Adrenal gland (tissue), 12 donors: ENCODE measurements around the gene GSTT2B. TPM values are rescaled to one million over a fixed set of nuclear protein-coding genes. Genes with fewer than 3 reads are reported as not detected.
A peak's percentile ranks its signal among the peaks of the same experiment; 100 is the strongest.
"Not testable (repeated sequence)": the region's sequence is repeated elsewhere in the genome, so short reads cannot be mapped to it uniquely, and the experiment has no call there.

Experiments used
- DNase-seq, 7 donors: peaks; one replicate each; pipeline ENCODE4 v3.0.0-alpha.2; 2019 to 2020
- H3K27ac ChIP-seq, 5 donors: fragments of 200-600 bp; sonication (generic) in 4 of 5; 1 replicate in 3 of 5; 2 replicates in 2 of 5; pipeline versions ENCODE4 v1.5.1 to v1.8.0; 2016 to 2020; ENCODE audit warnings: mild to moderate bottlenecking in 1 of 5
- H3K27me3 ChIP-seq: fragments of 200-600 bp; 2 replicates; pipeline ENCODE4 v1.8.0; 2021
- H3K36me3 ChIP-seq, 2 donors: fragments of 200-600 bp; replicated peaks in 1 of 2; 1 replicate in 1 of 2; 2 replicates in 1 of 2; pipeline versions ENCODE4 v1.5.1 to v1.8.0; 2018 to 2022
- H3K4me1 ChIP-seq, 2 donors: fragments of 200-600 bp; replicated peaks in 1 of 2; 1 replicate in 1 of 2; 2 replicates in 1 of 2; pipeline versions ENCODE4 v1.5.1 to v1.8.0; 2018 to 2021
- H3K4me3 ChIP-seq, 4 donors: fragments of 200-600 bp; sonication (generic) in 3 of 4; one replicate each; pipeline ENCODE4 v1.5.1; 2016 to 2018
- H3K9me3 ChIP-seq, 3 donors: fragments of 200-600 bp; sonication (generic) in 1 of 3; replicated peaks in 1 of 3; 1 replicate in 2 of 3; 2 replicates in 1 of 3; pipeline versions ENCODE4 v1.5.1 to v1.8.0; 2016 to 2021
- POLR2A ChIP-seq, 2 donors: fragments of 450-650 bp; IDR thresholded peaks; one replicate each; pipeline ENCODE4 v1.6.1; 2017; ENCODE audit warnings: antibody characterized with exemption in 2 of 2, mild to moderate bottlenecking in 2 of 2, moderate library complexity in 1 of 2
- WGBS, 4 donors: extraction: QIAGEN DNeasy Blood & Tissue Kit in 2 of 4; methylation state at CpG; one replicate each; pipeline versions ENCODE4 v1.1.5 to v1.1.7; 2013 to 2017; 5-methylcytosine and 5-hydroxymethylcytosine counted together
- intact Hi-C, 2 donors: fragments of 100-400 bp; cut with DNase I; formaldehyde crosslinking; loops; one replicate each; pipeline versions ENCODE4 v1.14.1 to v1.15.0; 2022 to 2023
- polyA plus RNA-seq, 3 donors: library from polyadenylated mRNA; stranded (reverse); fragments of 200-250 nt in 2 of 3; fragments of 350-450 nt in 1 of 3; fragmentation: Illumina TruSeq in 1 of 3; extraction: RNeasy Lipid Tissue Mini Kit (QIAGEN cat#74804) in 1 of 3; gene quantifications; one replicate each; pipeline ENCODE4 v1.2.3, GENCODE V29; 2013 to 2014
- total RNA-seq, 9 donors: library from RNA; depleted of rRNA in 4 of 9; stranded (reverse); fragments of >200 nt in 4 of 9; fragments of 120-200 nt in 1 of 9; fragmentation: NEBNext Ultra II Directional in 1 of 9; extraction: Animal tissue kit (Norgen Biotek cat#: 25700) in 1 of 9; gene quantifications; one replicate each; pipeline versions ENCODE4 v1.1.0 to v1.2.4, GENCODE V29; 2013 to 2023
- TF ChIP-seq, protein P1 (sequence below), 6 experiments: fragments of 450-650 bp in 4 of 6; fragments of 200-600 bp in 2 of 6; sonication (generic) in 1 of 6; IDR thresholded peaks; 1 replicate in 5 of 6; 2 replicates in 1 of 6; pipeline versions ENCODE4 v1.5.1 to v1.8.0; 2016 to 2021; ENCODE audit warnings: antibody characterized with exemption in 6 of 6, mild to moderate bottlenecking in 2 of 6, moderate library complexity in 1 of 6
- donor health status: healthy with polysubstance abuse.
- donor health status: Bipolar disorder and iron deficiency.
- donor health status: DM: yes; HTN: yes; CAD: no.
- donor health status: DM: no; HTN: no; CAD: no.
- donor health status: DM: no; HTN: no; CAD: no.
- donor health status: DM: yes; HTN: yes; CAD: no.

GSTT2B gene
- total and polyA plus RNA-seq, 12 donors = 3.6 to 169 (median 49.0) TPM

- no peaks in the 10 kb centered on the region for H3K9me3 ChIP-seq
- no peaks in the 10 kb centered on the region for H3K27me3 ChIP-seq
- no peaks in the 10 kb centered on the region for H3K36me3 ChIP-seq
- no peak overlapping the region for H3K4me3 ChIP-seq
- no peak overlapping the region for H3K27ac ChIP-seq
- WGBS, 4 donors = 56 to 59% (median 58%) methylated on average over 10 of the region's 10 CpGs
- DNase-seq = peak in 1 of 7 donors; percentile 32
- no peak for TF ChIP-seq POLR2A (IDR thresholded peaks at IDR 0.05)
- TF ChIP-seq, protein P1, sequence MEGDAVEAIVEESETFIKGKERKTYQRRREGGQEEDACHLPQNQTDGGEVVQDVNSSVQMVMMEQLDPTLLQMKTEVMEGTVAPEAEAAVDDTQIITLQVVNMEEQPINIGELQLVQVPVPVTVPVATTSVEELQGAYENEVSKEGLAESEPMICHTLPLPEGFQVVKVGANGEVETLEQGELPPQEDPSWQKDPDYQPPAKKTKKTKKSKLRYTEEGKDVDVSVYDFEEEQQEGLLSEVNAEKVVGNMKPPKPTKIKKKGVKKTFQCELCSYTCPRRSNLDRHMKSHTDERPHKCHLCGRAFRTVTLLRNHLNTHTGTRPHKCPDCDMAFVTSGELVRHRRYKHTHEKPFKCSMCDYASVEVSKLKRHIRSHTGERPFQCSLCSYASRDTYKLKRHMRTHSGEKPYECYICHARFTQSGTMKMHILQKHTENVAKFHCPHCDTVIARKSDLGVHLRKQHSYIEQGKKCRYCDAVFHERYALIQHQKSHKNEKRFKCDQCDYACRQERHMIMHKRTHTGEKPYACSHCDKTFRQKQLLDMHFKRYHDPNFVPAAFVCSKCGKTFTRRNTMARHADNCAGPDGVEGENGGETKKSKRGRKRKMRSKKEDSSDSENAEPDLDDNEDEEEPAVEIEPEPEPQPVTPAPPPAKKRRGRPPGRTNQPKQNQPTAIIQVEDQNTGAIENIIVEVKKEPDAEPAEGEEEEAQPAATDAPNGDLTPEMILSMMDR (IDR thresholded peaks at IDR 0.05) = no peak
- intact Hi-C loops = no loop called here
- no peaks in the 10 kb centered on the region for H3K4me1 ChIP-seq
Measured at GRCh38 chr22:24002272-24002671, 41.3 kb upstream of the GSTT2B start.

- no peak overlapping the region for H3K27ac ChIP-seq
- H3K36me3 ChIP-seq = no peaks in the 10 kb centered on the region
- 78 to 89% (median 84%) methylated on average over 7 to 9 of the region's 9 CpGs for WGBS, 4 donors
- no peak overlapping the region for H3K4me3 ChIP-seq
- intact Hi-C loops = no loop called here
- TF ChIP-seq, protein P1 (IDR thresholded peaks at IDR 0.05) = no peak
- no peak for TF ChIP-seq POLR2A (IDR thresholded peaks at IDR 0.05)
- H3K27me3 ChIP-seq = no peaks in the 10 kb centered on the region
- DNase-seq = no peak
- no peaks in the 10 kb centered on the region for H3K4me1 ChIP-seq
- no peaks in the 10 kb centered on the region for H3K9me3 ChIP-seq
Measured at GRCh38 chr22:24001314-24001713, 40.3 kb upstream of the GSTT2B start.

DNA sequence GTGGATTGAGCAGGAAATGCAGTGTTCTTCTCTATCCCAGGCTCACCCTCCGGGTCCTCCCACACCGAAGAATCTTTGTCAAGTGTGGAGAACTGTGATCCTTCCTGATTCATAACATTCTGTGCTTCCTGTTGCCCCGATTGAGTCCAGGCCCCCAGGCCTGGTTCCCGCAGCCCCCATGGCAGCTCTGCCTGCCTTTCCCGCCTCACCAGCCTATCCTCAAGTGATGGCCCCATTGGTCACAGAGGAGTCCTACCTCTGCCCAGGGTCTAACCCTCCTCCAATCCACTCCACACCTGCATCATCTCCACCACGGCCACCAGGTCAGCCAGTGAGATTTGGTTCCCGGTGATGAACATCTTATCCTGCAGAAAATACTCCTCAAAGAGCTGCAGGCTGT, 38.8 kb upstream of the GSTT2B start:
- intact Hi-C loops, H3K27me3 ChIP-seq, H3K9me3 ChIP-seq, H3K4me3 ChIP-seq, H3K36me3 ChIP-seq, H3K27ac ChIP-seq, H3K4me1 ChIP-seq, DNase-seq: not testable (repeated sequence)
- WGBS, 4 donors = 72 to 79% (median 78%) methylated on average over 7 of the region's 7 CpGs

- intact Hi-C loops = no loop called here
- H3K27ac ChIP-seq = no peak overlapping the region
- no peaks in the 10 kb centered on the region for H3K4me1 ChIP-seq
- no peaks in the 10 kb centered on the region for H3K9me3 ChIP-seq
- TF ChIP-seq, protein P1 (IDR thresholded peaks at IDR 0.05) = no peak
- no peak for TF ChIP-seq POLR2A (IDR thresholded peaks at IDR 0.05)
- no peaks in the 10 kb centered on the region for H3K27me3 ChIP-seq
- no peak overlapping the region for H3K4me3 ChIP-seq
- 42 to 52% (median 45%) methylated on average over 3 of the region's 3 CpGs for WGBS, 4 donors
- H3K36me3 ChIP-seq = no peaks in the 10 kb centered on the region
- no peak for DNase-seq
Measured at GRCh38 chr22:23997092-23997491, 36.1 kb upstream of the GSTT2B start.

- H3K9me3 ChIP-seq, H3K36me3 ChIP-seq, H3K4me3 ChIP-seq, H3K4me1 ChIP-seq, intact Hi-C loops, H3K27me3 ChIP-seq, DNase-seq, H3K27ac ChIP-seq: not testable (repeated sequence)
- WGBS, 4 donors = 47 to 70% (median 55%) methylated on average over 4 of the region's 4 CpGs
Measured at GRCh38 chr22:23993581-23994177, 32.7 kb upstream of the GSTT2B start.

- intact Hi-C loops, DNase-seq, H3K9me3 ChIP-seq, H3K27ac ChIP-seq, H3K36me3 ChIP-seq, H3K4me1 ChIP-seq, H3K4me3 ChIP-seq, H3K27me3 ChIP-seq: not testable (repeated sequence)
- 56 to 75% (median 71%) methylated on average over 2 of the region's 2 CpGs for WGBS, 4 donors
Measured at GRCh38 chr22:23993080-23993479, 32.1 kb upstream of the GSTT2B start.

DNA sequence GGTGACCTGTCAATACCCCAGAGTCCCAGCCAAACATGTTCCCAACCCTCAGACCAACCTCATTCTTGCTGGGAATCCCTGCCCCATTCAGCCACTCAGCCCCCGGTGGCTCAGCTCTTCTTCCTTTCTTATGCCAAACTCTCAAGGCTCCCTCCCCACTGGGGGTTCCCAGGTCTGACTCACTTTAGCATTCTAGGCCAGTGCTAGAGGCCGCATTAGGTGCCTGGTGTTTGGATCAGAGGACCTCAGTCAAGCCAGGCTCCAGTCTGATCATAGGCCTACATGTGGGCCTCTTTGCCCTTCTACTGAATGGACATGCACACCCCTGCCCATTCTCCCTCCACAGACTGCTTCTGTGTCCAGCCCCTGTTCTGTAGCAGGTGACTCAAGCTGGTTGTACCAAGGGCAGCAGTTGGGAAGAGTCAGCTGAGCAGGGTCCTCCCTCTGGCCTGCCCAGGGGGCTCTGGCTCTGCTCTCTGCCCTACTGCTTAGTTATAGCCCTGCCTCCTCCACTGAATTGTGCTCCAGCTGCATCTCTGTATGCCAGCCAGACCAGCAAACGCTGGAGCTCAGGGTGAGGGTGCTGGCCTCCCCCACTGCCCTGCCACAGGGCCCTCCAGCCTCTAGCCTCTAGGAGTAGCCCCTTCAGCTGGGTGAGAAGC, 28.7 kb upstream of the GSTT2B start:
- H3K4me1 ChIP-seq, H3K27ac ChIP-seq, H3K4me3 ChIP-seq, intact Hi-C loops, H3K9me3 ChIP-seq, H3K36me3 ChIP-seq, H3K27me3 ChIP-seq: not testable (repeated sequence)
- WGBS, 4 donors = 17 to 57% (median 40%) methylated on average over 1 to 2 of the region's 3 CpGs; no CpG with 5 or more reads in 1 of the 4 donors
- DNase-seq = peak in 5 of 7 donors; percentile 51 to 79 (median 70)

- DNase-seq, H3K9me3 ChIP-seq, intact Hi-C loops, H3K36me3 ChIP-seq, H3K4me1 ChIP-seq, H3K27me3 ChIP-seq, H3K27ac ChIP-seq, H3K4me3 ChIP-seq: not testable (repeated sequence)
- WGBS, 4 donors = 90% methylated on average over 4 of the region's 4 CpGs; no CpG with 5 or more reads in 3 of the 4 donors
Measured at GRCh38 chr22:23986538-23987178, 25.7 kb upstream of the GSTT2B start.
